ENCODE results near the gene NRP2. TPM values are rescaled to one million over a fixed set of nuclear protein-coding genes. Genes with fewer than 3 reads are reported as not detected.

The NRP2 gene
- total and polyA plus RNA-seq, 2 of the 13 experiments (the other 11 are each of a cell fraction or from before 2014, with no cell fraction given), result 0.65 to 1.4 TPM

- CTCF ChIA-PET (ENCODE audit: low intra/inter-chr PET ratio, low total read pairs), result no interaction called here
- Histone ChIP-seq H3K79me2 (ENCODE audit: insufficient read depth, low read length) (no peaks in the 10 kb centered on the region), H3K4me3 (replicated peaks in 1 of 3; ENCODE audit: insufficient read depth in 1 of 3, low read depth in 2 of 3, low read length in 3 of 3) (no peak overlapping the region), H3K9ac (ENCODE audit: insufficient read depth, low read depth, low read length) (no peak overlapping the region), H3K27ac (ENCODE audit: extremely low read length, insufficient read depth, low read length) (no peak overlapping the region), H3K36me3 (replicated peaks in 1 of 2; ENCODE audit: control insufficient read depth in 1 of 2, insufficient read depth in 2 of 2, low read length in 2 of 2) (no peaks in the 10 kb centered on the region), H3K4me1 (ENCODE audit: insufficient read depth, low read length) (no peaks in the 10 kb centered on the region), H3K9me3 (ENCODE audit: low read length) (no peaks in the 10 kb centered on the region), H4K20me1 (ENCODE audit: insufficient read depth, low read length) (no peaks in the 10 kb centered on the region), H3K27me3 (ENCODE audit: control insufficient read depth in 1 of 2, insufficient read depth in 2 of 2, low read length in 2 of 2) (no peaks in the 10 kb centered on the region), H3K4me2 (ENCODE audit: low read depth, low read length) (no peak overlapping the region), H2AFZ (ENCODE audit: low read length) (no peak overlapping the region)
- no peak for ATAC-seq
- POLR2A ChIA-PET, result no interaction called here
- WGBS (ENCODE audit: low lambda C conversion rate), result 33% methylated on average over 3 of the region's 3 CpGs
- no TSS peak for BruUV-seq (replicated peaks)
- FAIRE-seq, result no peak
- TF ChIP-seq CBX2 (IDR thresholded peaks at IDR 0.05; ENCODE audit: low read depth, low read length), result no peak
- no peak for TF ChIP-seq CBX2 (CRISPR knock-in tag; IDR thresholded peaks at IDR 0.05; ENCODE audit: low read depth)
- 0 out of 2 replicates have a peak, but pooled peaks have one; percentile 46 for TF ChIP-seq FOXO4 (CRISPR knock-in tag; conservative IDR thresholded peaks at IDR 0.05)
- in situ Hi-C loops (cut with HindIII; ENCODE audit: extremely low pct_ligation_motif_present, low pct_unique_long_range_greater_than_20kb) (no loop called here), intact Hi-C loops (cut with micrococcal nuclease; ENCODE audit: unreplicated experiment) (no loop called here)
- no peak for DNase-seq (ENCODE audit: low spot score)
These were observed 19.9 kb upstream of the NRP2 start for GRCh38 chr2:205662206-205662965.

- no peaks in the 10 kb centered on the region for H3K4me1 ChIP-seq (ENCODE audit: insufficient read depth, low read length)
- no peak overlapping the region for H3K27ac ChIP-seq (ENCODE audit: extremely low read length, insufficient read depth, low read length)
- DNase-seq (ENCODE audit: low spot score) (no peak), ATAC-seq (no peak), FAIRE-seq (no peak)
- 38% methylated on average over 2 of the region's 2 CpGs for WGBS (ENCODE audit: low lambda C conversion rate)
- intact Hi-C loops (cut with micrococcal nuclease; ENCODE audit: unreplicated experiment), result no loop called here
- no peak overlapping the region for H2AFZ ChIP-seq (ENCODE audit: low read length)
- BruUV-seq (replicated peaks), result no TSS peak
- no peak for TF ChIP-seq MED13 (CRISPR knock-in tag; IDR thresholded peaks at IDR 0.05)
- no peak for TF ChIP-seq ZBED4 (CRISPR knock-in tag; IDR thresholded peaks at IDR 0.05; ENCODE audit: borderline replicate concordance)
- TF ChIP-seq MAZ (IDR thresholded peaks at IDR 0.05; ENCODE audit: borderline replicate concordance, low read depth, low read length), result no peak
- TF ChIP-seq MAZ (CRISPR knock-in tag; IDR thresholded peaks at IDR 0.05; ENCODE audit: low read depth), result no peak
- no peak for TF ChIP-seq IKZF1 (IDR thresholded peaks at IDR 0.05)
- TF ChIP-seq MBD4 (IDR thresholded peaks at IDR 0.05; ENCODE audit: borderline replicate concordance, low read length), result no peak
- CTCF ChIA-PET (ENCODE audit: low intra/inter-chr PET ratio, low total read pairs), result no interaction called here
- H4K20me1 ChIP-seq (ENCODE audit: insufficient read depth, low read length), result no peaks in the 10 kb centered on the region
- no peak overlapping the region for H3K4me3 ChIP-seq (replicated peaks in 1 of 3; ENCODE audit: insufficient read depth in 1 of 3, low read depth in 2 of 3, low read length in 3 of 3)
- no peaks in the 10 kb centered on the region for H3K79me2 ChIP-seq (ENCODE audit: insufficient read depth, low read length)
- H3K36me3 ChIP-seq (replicated peaks in 1 of 2; ENCODE audit: control insufficient read depth in 1 of 2, insufficient read depth in 2 of 2, low read length in 2 of 2), result no peaks in the 10 kb centered on the region
- in situ Hi-C loops (cut with HindIII; ENCODE audit: extremely low pct_ligation_motif_present, low pct_unique_long_range_greater_than_20kb), result no loop called here
- H3K4me2 ChIP-seq (ENCODE audit: low read depth, low read length), result no peak overlapping the region
- no peaks in the 10 kb centered on the region for H3K9me3 ChIP-seq (ENCODE audit: low read length)
- H3K9ac ChIP-seq (ENCODE audit: insufficient read depth, low read depth, low read length), result no peak overlapping the region
- POLR2A ChIA-PET, result no interaction called here
- no peaks in the 10 kb centered on the region for H3K27me3 ChIP-seq (ENCODE audit: control insufficient read depth in 1 of 2, insufficient read depth in 2 of 2, low read length in 2 of 2)
These were observed 16.5 kb upstream of the NRP2 start for GRCh38 chr2:205665791-205666190.
